Liver (tissue), 9 donors: ENCODE data around the gene SIM2. TPM values are rescaled to one million over a fixed set of nuclear protein-coding genes. Genes with fewer than 3 reads are reported as not detected.
A peak's percentile ranks its signal among the peaks of the same experiment; 100 is the strongest.

ENCODE experiments used
- DNase-seq: peaks from one replicate; pipeline ENCODE4 v3.0.0-alpha.2; 2017; ENCODE audit warnings: low spot score
- H3K27ac ChIP-seq, 2 donors: one replicate each; pipeline ENCODE4 v1.7.0; 2013; ENCODE audit warnings: inconsistent platforms in 2 of 2, low read length in 2 of 2, control low read depth in 1 of 2, low read depth in 1 of 2, mild to moderate bottlenecking in 1 of 2
- H3K27me3 ChIP-seq, 4 donors: one replicate each; pipeline versions ENCODE4 v1.6.1 to v1.7.0; 2013; ENCODE audit warnings: low read length in 3 of 4, inconsistent platforms in 1 of 4, mild to moderate bottlenecking in 1 of 4, moderate library complexity in 1 of 4; ENCODE audit not compliant: control insufficient read depth in 4 of 4, insufficient read depth in 4 of 4
- H3K36me3 ChIP-seq, 4 donors: one replicate each; pipeline versions ENCODE4 v1.6.1 to v1.7.0; 2013; ENCODE audit warnings: low read length in 3 of 4, mild to moderate bottlenecking in 3 of 4, low read depth in 1 of 4, moderate library complexity in 1 of 4; ENCODE audit not compliant: control insufficient read depth in 4 of 4, insufficient read depth in 3 of 4
- H3K4me1 ChIP-seq, 4 donors: one replicate each; pipeline versions ENCODE4 v1.6.1 to v1.7.0; 2013; ENCODE audit warnings: low read length in 3 of 4, mild to moderate bottlenecking in 3 of 4, moderate library complexity in 1 of 4; ENCODE audit not compliant: control insufficient read depth in 4 of 4, insufficient read depth in 4 of 4
- H3K4me3 ChIP-seq, 3 donors: one replicate each; pipeline versions ENCODE4 v1.6.1 to v1.7.0; 2013; ENCODE audit warnings: low read length in 3 of 3, control low read depth in 1 of 3, low read depth in 1 of 3, mild to moderate bottlenecking in 1 of 3
- H3K9ac ChIP-seq, 2 donors: one replicate each; pipeline ENCODE4 v1.7.0; 2013; ENCODE audit warnings: low read length in 2 of 2, mild to moderate bottlenecking in 2 of 2, moderate library complexity in 2 of 2, control low read depth in 1 of 2, low read depth in 1 of 2
- H3K9me3 ChIP-seq, 4 donors: one replicate each; pipeline versions ENCODE4 v1.6.1 to v1.7.0; 2013; ENCODE audit warnings: low read length in 3 of 4; ENCODE audit not compliant: control insufficient read depth in 4 of 4
- EGR1 ChIP-seq, 2 donors: IDR thresholded peaks; 2 replicates each; pipeline ENCODE4 v1.6.1; 2016 to 2018; ENCODE audit warnings: antibody characterized with exemption in 2 of 2, low read depth in 2 of 2
- FOXA1 ChIP-seq: IDR thresholded peaks from 2 replicates; pipeline ENCODE4 v1.6.1; 2016; ENCODE audit warnings: antibody characterized with exemption
- FOXA2 ChIP-seq: IDR thresholded peaks from 2 replicates; pipeline ENCODE4 v1.6.1; 2016; ENCODE audit warnings: antibody characterized with exemption
- GABPA ChIP-seq, 2 donors: IDR thresholded peaks in 1 of 2; conservative IDR thresholded peaks in 1 of 2; 2 replicates each; pipeline ENCODE4 v1.6.1; 2016; ENCODE audit warnings: antibody characterized with exemption in 2 of 2, mild to moderate bottlenecking in 1 of 2, moderate library complexity in 1 of 2
- HNF4G ChIP-seq: IDR thresholded peaks from 2 replicates; pipeline ENCODE4 v1.6.1; 2016; ENCODE audit warnings: antibody characterized with exemption
- JUND ChIP-seq, 2 donors: IDR thresholded peaks; 2 replicates each; pipeline ENCODE4 v1.6.1; 2016; ENCODE audit warnings: antibody characterized with exemption in 2 of 2
- NR2F2 ChIP-seq: IDR thresholded peaks from 2 replicates; pipeline ENCODE4 v1.6.1; 2016; ENCODE audit warnings: antibody characterized with exemption
- RAD21 ChIP-seq, 2 donors: IDR thresholded peaks; 2 replicates each; pipeline ENCODE4 v1.6.1; 2016; ENCODE audit warnings: antibody characterized with exemption in 2 of 2, mild to moderate bottlenecking in 2 of 2
- RXRA ChIP-seq, 2 donors: IDR thresholded peaks; 2 replicates each; pipeline ENCODE4 v1.6.1; 2017 to 2018; ENCODE audit warnings: antibody characterized with exemption in 2 of 2, mild to moderate bottlenecking in 1 of 2
- SP1 ChIP-seq: IDR thresholded peaks from 2 replicates; pipeline ENCODE4 v1.6.1; 2018; ENCODE audit warnings: antibody characterized with exemption, mild to moderate bottlenecking
- TAF1 ChIP-seq: conservative IDR thresholded peaks from 2 replicates; pipeline ENCODE4 v1.6.1; 2016; ENCODE audit warnings: antibody characterized with exemption, mild to moderate bottlenecking
- YY1 ChIP-seq: IDR thresholded peaks from 2 replicates; pipeline ENCODE4 v1.6.1; 2016; ENCODE audit warnings: antibody characterized with exemption, mild to moderate bottlenecking
- WGBS: extraction: QIAGEN DNeasy Blood & Tissue Kit; methylation state at CpG from one replicate; pipeline ENCODE4 v1.1.7; 2013; 5-methylcytosine and 5-hydroxymethylcytosine counted together
- polyA plus RNA-seq, 2 donors: library from polyadenylated mRNA; stranded (reverse) in 1 of 2; unstranded in 1 of 2; fragments of 200-250 nt in 1 of 2; fragments of >200 nt in 1 of 2; fragmentation: Nextera tagmentation in 1 of 2; extraction: Ambion mirVana in 1 of 2; gene quantifications; one replicate each; pipeline versions ENCODE4 v1.2.1 to v1.2.3, GENCODE V29; 2013 to 2015
- total RNA-seq, 2 donors: library from RNA; depleted of rRNA; stranded (reverse); fragments of >200 nt; gene quantifications; one replicate each; pipeline ENCODE4 v1.2.3, GENCODE V29; 2014
- TF ChIP-seq, protein P1 (sequence below): fragments of 150-350 bp; IDR thresholded peaks from 2 replicates; pipeline ENCODE4 v1.5.1; 2017; ENCODE audit warnings: improper control_type of control experiment, low read depth, low read length; ENCODE audit not compliant: missing input control
- TF ChIP-seq, protein P2 (sequence below): IDR thresholded peaks from 2 replicates; pipeline ENCODE4 v1.6.1; 2016; ENCODE audit warnings: antibody characterized with exemption
- TF ChIP-seq, protein P3 (sequence below): IDR thresholded peaks from 2 replicates; pipeline ENCODE4 v1.6.1; 2016; ENCODE audit warnings: antibody characterized with exemption
- TF ChIP-seq, protein P4 (sequence below): IDR thresholded peaks from 2 replicates; pipeline ENCODE4 v1.6.1; 2016; ENCODE audit warnings: antibody characterized with exemption
- TF ChIP-seq, protein P5 (sequence below): IDR thresholded peaks from 2 replicates; pipeline ENCODE4 v1.6.1; 2016; ENCODE audit warnings: antibody characterized with exemption, mild to moderate bottlenecking
- donor health status: healthy.
- donor health status: healthy.
- donor health status: healthy.
- donor health status: healthy.
- donor health status: healthy.

Gene SIM2, protein sequence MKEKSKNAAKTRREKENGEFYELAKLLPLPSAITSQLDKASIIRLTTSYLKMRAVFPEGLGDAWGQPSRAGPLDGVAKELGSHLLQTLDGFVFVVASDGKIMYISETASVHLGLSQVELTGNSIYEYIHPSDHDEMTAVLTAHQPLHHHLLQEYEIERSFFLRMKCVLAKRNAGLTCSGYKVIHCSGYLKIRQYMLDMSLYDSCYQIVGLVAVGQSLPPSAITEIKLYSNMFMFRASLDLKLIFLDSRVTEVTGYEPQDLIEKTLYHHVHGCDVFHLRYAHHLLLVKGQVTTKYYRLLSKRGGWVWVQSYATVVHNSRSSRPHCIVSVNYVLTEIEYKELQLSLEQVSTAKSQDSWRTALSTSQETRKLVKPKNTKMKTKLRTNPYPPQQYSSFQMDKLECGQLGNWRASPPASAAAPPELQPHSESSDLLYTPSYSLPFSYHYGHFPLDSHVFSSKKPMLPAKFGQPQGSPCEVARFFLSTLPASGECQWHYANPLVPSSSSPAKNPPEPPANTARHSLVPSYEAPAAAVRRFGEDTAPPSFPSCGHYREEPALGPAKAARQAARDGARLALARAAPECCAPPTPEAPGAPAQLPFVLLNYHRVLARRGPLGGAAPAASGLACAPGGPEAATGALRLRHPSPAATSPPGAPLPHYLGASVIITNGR
- not detected for total RNA-seq
- polyA plus RNA-seq, result under 1 TPM in 1 of 2 donors, not detected in 1; 0.19 TPM

DNA sequence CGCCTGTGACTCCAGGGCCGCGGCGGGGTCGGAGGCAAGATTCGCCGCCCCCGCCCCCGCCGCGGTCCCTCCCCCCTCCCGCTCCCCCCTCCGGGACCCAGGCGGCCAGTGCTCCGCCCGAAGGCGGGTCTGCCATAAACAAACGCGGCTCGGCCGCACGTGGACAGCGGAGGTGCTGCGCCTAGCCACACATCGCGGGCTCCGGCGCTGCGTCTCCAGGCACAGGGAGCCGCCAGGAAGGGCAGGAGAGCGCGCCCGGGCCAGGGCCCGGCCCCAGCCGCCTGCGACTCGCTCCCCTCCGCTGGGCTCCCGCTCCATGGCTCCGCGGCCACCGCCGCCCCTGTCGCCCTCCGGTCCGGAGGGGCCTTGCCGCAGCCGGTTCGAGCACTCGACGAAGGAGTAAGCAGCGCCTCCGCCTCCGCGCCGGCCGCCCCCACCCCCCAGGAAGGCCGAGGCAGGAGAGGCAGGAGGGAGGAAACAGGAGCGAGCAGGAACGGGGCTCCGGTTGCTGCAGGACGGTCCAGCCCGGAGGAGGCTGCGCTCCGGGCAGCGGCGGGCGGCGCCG lies at the start of gene SIM2:
Gene SIM2 (plus strand): TSS at position 135 of the 565 bp plus-strand sequence. CDS start 632 bp downstream, outside the sequence.
- H3K27ac ChIP-seq, result no peak within 1 kb of the TSS
- peaks cover 10 to 43% (median 33%) of the 10 kb centered on the region in 4 donors for H3K27me3 ChIP-seq
- 2% methylated on average over 70 of the region's 70 CpGs for WGBS
- peaks cover 17 to 46% (median 28%) of the 10 kb centered on the region in 4 donors for H3K4me1 ChIP-seq
- TF ChIP-seq, protein P1, sequence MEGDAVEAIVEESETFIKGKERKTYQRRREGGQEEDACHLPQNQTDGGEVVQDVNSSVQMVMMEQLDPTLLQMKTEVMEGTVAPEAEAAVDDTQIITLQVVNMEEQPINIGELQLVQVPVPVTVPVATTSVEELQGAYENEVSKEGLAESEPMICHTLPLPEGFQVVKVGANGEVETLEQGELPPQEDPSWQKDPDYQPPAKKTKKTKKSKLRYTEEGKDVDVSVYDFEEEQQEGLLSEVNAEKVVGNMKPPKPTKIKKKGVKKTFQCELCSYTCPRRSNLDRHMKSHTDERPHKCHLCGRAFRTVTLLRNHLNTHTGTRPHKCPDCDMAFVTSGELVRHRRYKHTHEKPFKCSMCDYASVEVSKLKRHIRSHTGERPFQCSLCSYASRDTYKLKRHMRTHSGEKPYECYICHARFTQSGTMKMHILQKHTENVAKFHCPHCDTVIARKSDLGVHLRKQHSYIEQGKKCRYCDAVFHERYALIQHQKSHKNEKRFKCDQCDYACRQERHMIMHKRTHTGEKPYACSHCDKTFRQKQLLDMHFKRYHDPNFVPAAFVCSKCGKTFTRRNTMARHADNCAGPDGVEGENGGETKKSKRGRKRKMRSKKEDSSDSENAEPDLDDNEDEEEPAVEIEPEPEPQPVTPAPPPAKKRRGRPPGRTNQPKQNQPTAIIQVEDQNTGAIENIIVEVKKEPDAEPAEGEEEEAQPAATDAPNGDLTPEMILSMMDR, result no peak
- TF ChIP-seq NR2F2 (no peak), YY1 (no peak), EGR1 (IDR thresholded peaks at IDR 0.05; ENCODE audit: low read depth in 2 of 2) (no peak), TAF1 (no peak), RXRA (IDR thresholded peaks at IDR 0.05) (no peak), FOXA1 (no peak), JUND (IDR thresholded peaks at IDR 0.05) (no peak), SP1 (no peak), FOXA2 (no peak), RAD21 (IDR thresholded peaks at IDR 0.05) (no peak), GABPA (IDR thresholded peaks at IDR 0.05 in 1 of 2, conservative IDR thresholded peaks at IDR 0.05 in 1 of 2) (no peak), HNF4G (no peak)
- TF ChIP-seq, protein P2, sequence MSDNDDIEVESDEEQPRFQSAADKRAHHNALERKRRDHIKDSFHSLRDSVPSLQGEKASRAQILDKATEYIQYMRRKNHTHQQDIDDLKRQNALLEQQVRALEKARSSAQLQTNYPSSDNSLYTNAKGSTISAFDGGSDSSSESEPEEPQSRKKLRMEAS, result no peak
- TF ChIP-seq, protein P3, sequence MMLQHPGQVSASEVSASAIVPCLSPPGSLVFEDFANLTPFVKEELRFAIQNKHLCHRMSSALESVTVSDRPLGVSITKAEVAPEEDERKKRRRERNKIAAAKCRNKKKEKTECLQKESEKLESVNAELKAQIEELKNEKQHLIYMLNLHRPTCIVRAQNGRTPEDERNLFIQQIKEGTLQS, result no peak
- TF ChIP-seq, protein P4, sequence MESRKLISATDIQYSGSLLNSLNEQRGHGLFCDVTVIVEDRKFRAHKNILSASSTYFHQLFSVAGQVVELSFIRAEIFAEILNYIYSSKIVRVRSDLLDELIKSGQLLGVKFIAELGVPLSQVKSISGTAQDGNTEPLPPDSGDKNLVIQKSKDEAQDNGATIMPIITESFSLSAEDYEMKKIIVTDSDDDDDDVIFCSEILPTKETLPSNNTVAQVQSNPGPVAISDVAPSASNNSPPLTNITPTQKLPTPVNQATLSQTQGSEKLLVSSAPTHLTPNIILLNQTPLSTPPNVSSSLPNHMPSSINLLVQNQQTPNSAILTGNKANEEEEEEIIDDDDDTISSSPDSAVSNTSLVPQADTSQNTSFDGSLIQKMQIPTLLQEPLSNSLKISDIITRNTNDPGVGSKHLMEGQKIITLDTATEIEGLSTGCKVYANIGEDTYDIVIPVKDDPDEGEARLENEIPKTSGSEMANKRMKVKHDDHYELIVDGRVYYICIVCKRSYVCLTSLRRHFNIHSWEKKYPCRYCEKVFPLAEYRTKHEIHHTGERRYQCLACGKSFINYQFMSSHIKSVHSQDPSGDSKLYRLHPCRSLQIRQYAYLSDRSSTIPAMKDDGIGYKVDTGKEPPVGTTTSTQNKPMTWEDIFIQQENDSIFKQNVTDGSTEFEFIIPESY, result no peak
- TF ChIP-seq, protein P5, sequence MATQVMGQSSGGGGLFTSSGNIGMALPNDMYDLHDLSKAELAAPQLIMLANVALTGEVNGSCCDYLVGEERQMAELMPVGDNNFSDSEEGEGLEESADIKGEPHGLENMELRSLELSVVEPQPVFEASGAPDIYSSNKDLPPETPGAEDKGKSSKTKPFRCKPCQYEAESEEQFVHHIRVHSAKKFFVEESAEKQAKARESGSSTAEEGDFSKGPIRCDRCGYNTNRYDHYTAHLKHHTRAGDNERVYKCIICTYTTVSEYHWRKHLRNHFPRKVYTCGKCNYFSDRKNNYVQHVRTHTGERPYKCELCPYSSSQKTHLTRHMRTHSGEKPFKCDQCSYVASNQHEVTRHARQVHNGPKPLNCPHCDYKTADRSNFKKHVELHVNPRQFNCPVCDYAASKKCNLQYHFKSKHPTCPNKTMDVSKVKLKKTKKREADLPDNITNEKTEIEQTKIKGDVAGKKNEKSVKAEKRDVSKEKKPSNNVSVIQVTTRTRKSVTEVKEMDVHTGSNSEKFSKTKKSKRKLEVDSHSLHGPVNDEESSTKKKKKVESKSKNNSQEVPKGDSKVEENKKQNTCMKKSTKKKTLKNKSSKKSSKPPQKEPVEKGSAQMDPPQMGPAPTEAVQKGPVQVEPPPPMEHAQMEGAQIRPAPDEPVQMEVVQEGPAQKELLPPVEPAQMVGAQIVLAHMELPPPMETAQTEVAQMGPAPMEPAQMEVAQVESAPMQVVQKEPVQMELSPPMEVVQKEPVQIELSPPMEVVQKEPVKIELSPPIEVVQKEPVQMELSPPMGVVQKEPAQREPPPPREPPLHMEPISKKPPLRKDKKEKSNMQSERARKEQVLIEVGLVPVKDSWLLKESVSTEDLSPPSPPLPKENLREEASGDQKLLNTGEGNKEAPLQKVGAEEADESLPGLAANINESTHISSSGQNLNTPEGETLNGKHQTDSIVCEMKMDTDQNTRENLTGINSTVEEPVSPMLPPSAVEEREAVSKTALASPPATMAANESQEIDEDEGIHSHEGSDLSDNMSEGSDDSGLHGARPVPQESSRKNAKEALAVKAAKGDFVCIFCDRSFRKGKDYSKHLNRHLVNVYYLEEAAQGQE, result no peak
- no peaks in the 10 kb centered on the region for H3K36me3 ChIP-seq
- no peak for DNase-seq
- no peak within 1 kb of the TSS for H3K9ac ChIP-seq
- H3K4me3 ChIP-seq, result peak within 1 kb of the TSS in 2 of 3 donors; percentile 28 to 49
- no peaks in the 10 kb centered on the region for H3K9me3 ChIP-seq
